Skeletal muscle cell (primary cell): Measurements from ENCODE around the gene NPDC1.

ENCODE experiments used
- DNase-seq: peaks from one replicate; pipeline ENCODE4 v3.0.0-alpha.2; 2010; ENCODE audit warnings: low read depth
- H3K4me3 ChIP-seq: 2 replicates; pipeline ENCODE4 v1.5.1; 2011; ENCODE audit warnings: low read depth, mild to moderate bottlenecking, control low read depth, low read length, moderate library complexity

The NPDC1 gene

DNA sequence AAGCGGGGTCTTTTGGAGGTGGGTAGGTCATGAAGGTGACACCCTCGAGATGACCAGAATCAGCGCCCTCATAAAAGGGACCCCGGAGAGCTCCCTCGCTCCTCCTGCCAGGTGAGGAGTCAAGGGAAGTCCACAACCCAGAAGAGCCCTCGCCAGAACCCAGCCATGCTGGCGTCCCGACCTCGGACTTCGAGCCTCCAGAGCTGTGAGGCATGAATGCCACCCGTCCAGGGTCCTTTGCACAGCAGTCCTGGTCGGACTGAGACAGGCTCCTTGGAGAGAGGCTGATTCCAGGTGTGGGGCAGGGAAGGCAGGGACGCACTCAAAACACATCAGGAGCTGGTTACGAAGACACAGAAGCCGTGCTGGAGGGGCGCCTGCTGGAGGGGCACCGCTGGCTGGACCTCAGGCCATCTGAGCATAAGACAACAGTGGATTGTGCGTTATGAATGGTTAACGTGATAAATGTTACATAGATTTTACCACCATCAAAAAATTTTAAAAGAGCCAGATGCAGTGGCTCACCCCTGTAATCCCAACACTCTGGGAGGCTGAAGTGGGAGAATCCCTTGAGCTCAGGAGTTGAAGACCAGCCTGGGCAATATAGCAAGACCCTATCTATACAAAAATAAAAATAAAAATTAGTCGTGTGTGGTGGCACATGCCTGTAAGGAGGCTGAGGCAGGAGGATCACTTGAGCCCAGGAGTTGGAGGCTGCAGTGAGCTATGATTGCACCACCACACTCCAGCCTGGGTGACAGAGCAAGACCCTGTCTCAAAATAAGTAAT, 43.9 kb downstream of the NPDC1 start:
- no peak overlapping the region for H3K4me3 ChIP-seq
- DNase-seq = no peak

DNA sequence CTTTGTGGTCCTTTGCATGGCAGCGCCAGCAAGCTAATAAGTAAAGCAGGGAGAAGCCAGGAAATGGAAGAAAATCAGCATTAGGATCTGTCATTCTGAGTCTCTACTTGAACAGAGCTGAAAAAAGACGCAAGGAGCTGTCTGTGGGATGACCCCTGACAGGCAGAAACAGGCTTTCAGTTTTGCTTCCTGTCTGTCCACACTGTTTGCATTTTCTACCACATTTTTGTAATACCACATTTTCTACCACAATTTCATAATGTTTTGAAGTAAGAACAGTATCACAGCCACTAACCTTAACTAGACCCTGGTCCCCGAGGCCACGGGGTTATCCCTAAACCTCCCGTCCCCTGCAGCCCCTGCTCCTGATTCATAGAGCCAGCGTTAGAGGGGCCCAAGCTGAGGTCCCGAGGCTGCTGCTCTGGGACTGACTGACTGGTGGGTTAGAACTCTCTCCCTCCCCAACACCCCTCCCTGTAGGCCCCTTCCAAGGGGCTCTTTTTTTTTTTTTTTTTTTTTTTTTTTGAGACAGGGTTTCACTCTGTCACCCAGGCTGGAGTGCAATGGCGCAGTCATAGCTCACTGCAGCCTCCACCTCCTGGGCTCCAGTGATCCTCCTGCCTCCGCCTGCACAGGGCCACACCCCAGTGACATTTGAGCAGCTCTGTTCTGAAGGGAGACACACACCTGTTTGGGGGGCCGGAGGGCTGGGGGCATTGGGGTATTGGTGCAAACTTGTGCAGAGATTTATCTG, 45.6 kb downstream of the NPDC1 start:
- H3K4me3 ChIP-seq = no peak overlapping the region
- no peak for DNase-seq

DNA sequence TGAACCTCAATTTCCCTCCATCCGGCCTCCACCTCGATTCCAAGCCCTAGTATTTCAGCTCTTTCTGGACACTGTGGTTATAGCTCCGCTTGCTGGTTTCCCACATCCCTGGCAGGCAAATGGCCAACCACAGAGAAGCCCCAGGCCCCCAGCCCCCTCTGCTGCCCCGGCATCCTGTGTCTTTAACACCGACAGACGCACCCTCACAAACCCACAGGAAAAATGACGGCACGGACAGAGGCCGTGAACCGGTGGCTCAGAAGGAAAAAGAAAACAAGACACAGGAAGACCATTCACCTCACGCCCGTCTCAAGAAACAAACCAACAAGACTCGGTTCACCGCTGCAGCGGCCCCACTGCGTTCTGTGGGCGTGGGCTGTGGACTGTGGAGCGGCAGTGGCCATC, 48.1 kb downstream of the NPDC1 start:
- DNase-seq = no peak
- no peak overlapping the region for H3K4me3 ChIP-seq

DNA sequence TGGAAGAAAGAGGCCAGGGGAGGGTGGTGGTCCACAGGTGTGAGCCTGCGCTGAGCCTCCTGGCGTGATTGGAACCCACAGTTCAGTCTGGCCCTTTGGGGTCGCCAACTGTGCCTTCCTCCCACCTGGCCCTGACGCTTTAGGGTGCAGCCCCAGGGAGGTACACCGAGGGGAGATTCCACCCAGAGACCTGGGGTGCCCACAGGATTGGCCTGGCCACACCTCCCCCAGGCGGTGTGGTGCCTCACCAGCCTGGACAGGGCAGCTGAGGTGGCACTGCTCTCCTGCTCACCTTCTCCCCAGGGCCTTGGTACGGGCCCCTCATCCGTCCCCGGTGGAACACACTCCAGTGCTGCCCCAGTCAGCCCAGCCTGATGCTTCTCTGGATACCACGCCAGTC, 48.6 kb downstream of the NPDC1 start:
- no peak overlapping the region for H3K4me3 ChIP-seq
- no peak for DNase-seq

DNA sequence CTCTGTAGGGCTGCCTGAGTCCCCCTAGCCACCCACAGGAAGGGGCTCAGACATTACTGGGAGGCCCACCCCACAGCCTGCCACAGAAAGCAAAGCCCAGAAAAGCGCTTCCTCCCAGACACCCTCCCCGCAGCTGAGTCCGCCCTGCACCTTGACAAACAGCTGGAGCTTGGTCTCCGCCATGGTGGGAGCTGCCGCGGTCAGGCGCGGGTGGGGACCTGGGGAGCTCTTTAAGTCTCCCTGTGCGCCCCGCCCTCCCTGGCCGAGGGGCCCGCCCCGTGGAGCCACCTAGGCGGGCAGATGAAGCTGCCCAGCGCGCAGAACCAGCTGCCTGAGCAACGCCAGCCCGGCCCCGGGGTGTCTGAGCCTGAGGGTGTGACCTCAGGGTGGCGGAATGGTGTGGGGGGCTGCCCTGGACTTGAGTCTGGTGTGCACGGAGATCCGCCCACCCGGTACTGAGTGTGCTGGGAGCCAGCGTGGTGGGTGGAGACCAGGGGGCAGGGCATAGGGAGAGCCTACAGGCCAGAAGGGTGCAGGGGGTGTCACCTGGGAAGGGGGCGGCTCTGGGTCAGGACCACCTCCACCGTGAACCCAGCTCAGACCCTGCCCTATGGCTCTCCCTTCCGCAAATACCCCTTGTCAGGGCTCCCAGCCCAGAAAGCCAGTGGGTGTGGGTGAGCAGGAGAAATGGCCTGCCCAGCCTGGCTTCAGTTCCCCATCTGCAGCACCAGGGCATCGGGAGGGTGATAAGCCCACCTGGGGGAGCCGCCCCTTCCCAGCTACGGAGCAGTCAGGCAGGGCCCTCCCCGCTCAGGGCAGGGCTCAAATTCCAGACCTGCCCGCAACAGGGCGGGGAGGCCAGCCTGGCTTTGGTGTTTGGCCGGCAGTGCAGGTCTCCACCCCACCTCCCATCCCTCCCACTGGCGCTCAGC, 49.4 kb downstream of the NPDC1 start, which contains the start of gene CLIC3:
Gene CLIC3, minus strand, starts transcription at position 208 of the 932 bp plus-strand sequence. Its CDS starts 25 bp downstream, at position 183.
- H3K4me3 ChIP-seq = no peak within 1 kb of the TSS
- no peak for DNase-seq

DNA sequence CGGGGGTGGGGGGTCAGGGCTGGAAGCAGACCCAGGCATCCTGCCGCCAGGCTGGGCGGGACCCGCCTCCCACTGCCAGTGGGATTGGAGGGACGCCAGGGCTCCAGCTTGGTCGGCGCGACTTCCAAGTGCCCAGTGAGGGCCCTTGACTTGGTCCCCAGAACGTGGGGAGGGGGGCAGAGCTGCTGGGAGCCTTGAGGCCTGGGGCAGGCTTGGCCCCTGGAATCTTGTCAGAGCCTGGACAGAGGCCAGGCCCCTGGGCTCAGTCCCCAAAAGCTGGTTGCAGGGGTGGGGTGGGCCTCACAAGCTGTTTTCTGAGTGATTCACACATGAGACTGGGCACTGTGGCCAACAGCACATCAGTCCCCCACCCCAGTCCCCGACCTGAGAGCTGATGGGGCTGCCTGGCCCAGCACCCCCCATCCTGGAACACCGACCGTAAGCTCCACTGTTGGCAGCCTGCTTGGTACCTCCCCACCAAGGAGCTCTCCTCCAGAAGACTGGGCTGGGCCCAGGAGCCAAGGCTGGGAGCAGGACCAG, 50.1 kb downstream of the NPDC1 start:
- DNase-seq = no peak
- no peak overlapping the region for H3K4me3 ChIP-seq

DNA sequence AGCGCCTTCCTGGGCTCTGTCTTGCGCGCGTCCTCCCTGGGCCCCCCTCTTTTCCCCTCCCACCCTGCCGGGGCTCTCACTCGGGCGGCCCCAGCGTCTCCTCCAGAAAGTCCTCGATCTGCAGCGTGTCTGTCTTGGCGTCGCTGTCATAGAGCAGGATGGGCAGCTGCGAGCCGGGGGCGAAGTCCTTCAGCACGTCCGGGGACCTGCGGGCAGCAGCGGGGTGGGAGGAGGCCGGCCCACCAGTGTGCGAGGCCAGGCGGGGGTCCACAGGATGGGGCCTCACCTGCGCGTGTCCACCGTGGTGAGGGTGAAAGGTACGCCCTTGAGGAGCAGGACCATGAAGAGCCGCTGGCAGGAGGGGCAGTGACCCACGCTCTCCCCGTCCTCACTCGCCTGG, 50.6 kb downstream of the NPDC1 start:
- no peak overlapping the region for H3K4me3 ChIP-seq
- DNase-seq = no peak

DNA sequence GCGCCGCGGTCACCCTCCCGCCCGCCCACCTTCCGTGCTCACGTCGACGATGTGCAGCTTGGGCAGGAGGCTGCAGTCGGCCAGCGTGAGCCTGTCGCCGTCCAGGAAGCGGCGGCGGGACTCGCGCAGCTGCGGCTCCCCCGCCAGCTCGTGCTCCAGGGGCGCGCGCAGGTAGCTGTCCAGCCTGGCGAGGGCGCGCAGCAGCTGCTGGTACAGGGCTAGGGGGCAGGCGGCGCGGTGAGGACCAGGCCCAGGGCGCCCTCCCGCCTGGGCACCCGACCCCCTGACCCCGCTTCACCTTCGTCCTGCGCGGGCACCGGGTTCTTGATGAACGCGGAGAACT, 51.1 kb downstream of the NPDC1 start:
- no peak overlapping the region for H3K4me3 ChIP-seq
- DNase-seq = no peak

DNA sequence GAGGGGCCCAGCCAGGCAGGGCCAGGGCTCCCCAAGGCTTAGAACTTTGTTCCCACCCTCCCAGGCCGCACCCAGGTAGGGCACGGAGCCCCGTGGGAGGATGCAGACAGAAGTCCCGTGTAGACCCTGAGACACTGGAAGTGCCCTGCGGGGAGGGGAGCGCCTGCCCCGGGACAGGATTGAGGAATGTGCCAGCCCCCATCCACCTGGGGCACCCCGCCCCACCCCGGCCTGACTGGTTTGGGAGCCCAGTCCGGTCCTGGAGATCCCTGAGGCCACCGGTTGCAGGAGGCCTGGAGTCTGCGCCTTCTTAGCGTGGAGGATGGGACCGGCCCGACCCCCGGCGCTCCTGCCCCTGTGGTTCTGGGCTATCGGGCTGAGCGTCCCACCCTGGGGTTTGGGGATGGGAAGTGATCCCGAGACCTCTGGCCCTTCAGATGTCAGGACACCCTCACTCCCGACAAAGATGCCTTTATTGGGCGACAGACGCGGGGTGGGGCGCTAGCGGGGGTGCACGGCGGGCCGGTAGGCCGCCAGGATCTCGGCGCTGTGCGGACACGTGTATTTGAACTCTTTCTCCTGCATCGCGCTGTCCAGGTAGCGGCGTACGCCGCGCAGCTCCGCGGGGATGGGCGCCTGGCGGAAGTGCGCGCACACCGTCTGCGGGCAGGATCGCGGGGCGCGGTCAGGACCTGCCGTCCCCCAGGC, 51.6 kb downstream of the NPDC1 start:
- no peak for DNase-seq
- no peak overlapping the region for H3K4me3 ChIP-seq

DNA sequence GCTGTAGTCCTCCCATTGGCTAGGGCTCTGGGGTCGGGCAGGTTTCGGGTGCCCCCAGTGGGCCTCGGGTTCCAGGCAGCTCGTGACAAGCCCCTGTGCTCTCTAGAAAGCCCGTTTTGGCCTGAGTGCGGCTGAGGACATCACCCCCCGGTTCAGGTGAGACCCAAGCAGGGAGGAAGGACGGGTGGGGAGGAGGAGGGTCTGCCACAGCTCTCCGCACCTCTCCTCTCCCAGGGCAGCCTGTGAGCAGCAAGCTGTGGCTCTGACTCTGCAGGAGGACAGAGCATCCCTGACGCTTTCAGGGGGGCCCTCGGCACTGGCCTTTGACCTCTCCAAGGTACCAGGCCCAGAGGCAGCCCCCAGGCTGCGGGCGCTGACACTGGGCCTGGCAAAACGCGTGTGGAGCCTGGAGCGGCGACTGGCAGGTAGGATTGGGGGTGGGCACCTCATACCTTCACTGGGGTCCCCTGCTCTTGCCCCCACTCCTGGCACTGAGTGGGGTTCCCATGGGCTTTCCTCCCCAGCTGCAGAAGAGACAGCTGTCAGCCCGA, 53.1 kb downstream of the NPDC1 start:
- peak overlapping the region; percentile 75 for H3K4me3 ChIP-seq
- no peak for DNase-seq

DNA sequence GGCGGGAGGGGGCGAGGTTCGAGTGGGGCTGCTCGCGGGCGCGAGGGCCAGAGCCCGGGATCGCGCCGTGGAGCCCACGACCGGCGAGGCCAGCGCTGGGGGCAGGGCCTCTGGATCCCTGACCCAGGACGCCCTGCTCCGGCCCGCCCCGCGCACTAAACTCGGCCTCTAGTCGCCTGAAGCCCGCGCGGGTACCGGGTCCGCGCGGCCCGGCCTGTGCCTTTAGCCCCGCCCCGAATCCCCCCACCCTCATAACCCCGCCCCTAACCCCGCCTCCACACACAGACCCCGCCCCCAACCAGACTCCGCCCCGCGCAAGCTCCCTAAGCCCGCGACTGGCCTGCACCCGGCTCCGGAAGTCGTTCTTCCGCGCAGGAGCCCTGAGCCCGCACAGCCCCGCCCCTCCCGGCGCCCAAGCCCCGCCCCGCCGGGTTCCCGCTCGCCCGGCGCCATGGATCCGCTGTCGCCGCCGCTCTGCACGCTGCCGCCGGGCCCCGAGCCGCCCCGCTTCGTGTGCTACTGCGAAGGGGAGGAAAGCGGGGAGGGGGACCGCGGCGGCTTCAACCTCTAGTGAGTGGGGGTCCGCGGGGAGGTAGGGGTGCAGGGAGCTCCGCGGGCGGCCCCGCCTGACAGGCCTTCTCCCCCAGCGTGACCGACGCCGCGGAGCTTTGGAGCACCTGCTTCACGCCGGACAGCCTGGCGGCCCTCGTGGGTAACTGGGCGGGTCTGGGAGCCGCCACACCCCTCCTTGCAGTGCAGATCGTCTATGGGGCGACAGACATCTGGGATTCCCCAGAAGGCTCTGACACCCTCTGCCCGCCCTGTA, 53.8 kb downstream of the NPDC1 start, which contains the start of gene PAXX:
Gene PAXX, plus strand, starts transcription at position 430 of the 826 bp plus-strand sequence. Its CDS starts 22 bp downstream, at position 452.
- peak; percentile 51 for DNase-seq
- H3K4me3 ChIP-seq = peak within 1 kb of the TSS; percentile 75

DNA sequence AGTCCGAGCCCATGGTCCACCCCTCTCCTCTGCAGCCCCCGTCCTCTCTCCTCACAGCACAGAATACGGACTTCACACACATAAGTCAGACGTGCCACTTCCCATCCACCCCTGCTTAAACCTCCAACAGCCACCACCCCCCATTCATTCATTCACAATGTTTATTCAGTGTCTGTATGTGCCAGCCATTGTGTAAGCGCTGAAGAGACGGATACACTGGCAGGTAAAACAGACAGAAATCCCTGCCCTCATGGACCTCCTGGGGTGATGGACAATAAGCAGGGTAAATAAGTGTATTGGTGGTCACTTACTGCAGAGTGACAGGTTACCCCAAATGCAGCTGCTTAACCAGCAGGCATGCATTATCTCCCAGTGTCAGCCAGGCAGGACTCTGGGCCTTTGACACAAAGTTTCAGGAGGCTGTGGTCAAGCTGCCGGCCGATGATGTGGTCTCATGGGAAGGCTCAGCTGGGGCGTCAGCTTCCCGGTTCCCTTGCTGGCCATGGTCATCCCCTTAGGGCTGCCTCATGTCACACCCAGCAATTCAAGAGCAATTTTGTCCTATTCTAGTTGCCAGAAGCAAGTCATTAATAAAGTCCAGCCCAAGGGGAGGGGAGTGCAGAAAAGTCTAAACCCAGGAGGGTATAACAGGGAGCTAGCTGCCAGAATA, 55.6 kb downstream of the NPDC1 start:
- no peak overlapping the region for H3K4me3 ChIP-seq
- no peak for DNase-seq
